ENCODE results near the gene CLNK.

Gene CLNK

DNA sequence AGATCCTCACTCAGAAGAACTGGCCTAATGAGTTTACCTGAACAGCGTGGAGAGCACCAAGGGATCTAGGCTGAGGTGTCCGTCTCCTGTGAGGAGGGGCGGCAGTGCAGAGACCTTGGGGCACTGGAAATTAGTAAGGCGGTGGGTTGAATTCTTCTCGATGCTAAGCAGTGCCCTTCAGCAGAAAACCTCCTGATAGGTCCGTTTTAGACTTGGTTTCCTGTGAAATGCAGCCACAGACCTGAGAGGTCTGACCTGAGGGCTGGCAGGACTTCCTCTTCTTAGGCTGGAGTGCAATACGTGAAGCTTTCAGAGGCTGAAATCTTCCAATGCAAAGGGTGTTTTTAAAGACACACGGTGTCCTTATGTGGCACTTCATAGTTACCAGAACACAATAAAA is at the start of gene CLNK:
Gene CLNK, minus strand, starts transcription at position 138 of the 400 bp plus-strand sequence. CDS start 16,899 bp downstream, outside the sequence.
- FAIRE-seq: no peak

GRCh38 chr4:10733481-10734062 is 49.0 kb upstream of the CLNK start:
- FAIRE-seq: no peak

DNA sequence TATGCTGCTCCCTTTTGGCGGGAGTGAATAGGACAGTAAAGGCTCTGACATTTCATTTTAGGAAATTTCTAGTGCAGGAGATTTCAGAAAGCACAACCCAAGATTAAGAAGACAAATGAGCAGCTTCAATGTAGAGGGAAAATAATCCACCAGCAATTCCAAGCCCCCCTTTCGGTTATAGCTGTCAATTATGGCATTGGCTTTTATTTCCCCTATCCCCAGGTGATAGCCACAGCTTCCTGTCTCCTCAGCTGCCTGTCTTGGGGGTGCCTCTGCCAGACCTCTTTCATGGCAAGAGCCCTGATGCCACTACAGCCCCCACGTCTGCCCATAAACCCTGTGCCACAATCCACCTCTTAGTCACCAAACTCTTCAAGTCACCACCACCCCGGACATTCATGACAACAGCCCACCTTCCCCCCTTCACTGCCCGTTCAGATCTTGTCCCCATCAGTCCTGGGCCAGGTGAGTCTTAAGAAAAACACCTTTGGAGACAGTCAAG is 48.4 kb upstream of the CLNK start:
- FAIRE-seq: no peak

GRCh38 chr4:10732235-10732913 is 47.8 kb upstream of the CLNK start:
- no peak for FAIRE-seq

- no peak for FAIRE-seq
Measured at GRCh38 chr4:10731690-10732089, 47.1 kb upstream of the CLNK start.

DNA sequence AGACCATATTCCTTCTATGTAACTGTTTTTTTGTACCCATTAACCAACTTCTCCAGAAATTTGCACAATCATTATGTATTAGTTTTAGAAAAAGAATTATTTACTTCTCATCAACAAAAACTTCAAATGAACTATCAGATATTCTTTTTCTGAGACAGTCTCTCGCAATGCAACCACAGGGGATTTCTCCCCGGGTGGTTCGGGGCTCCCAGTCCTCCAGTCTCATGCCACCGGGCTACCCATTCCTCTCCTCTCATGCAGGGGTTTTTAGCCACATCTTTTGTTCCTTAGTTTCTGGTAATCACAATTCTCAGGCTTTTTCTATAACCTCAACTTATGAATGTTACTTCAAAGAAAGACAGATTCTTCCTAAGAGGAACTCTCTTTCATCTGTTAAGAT is 46.6 kb upstream of the CLNK start:
- no peak for FAIRE-seq

GRCh38 chr4:10730590-10730989 is 46.0 kb upstream of the CLNK start:
- no peak for FAIRE-seq

DNA sequence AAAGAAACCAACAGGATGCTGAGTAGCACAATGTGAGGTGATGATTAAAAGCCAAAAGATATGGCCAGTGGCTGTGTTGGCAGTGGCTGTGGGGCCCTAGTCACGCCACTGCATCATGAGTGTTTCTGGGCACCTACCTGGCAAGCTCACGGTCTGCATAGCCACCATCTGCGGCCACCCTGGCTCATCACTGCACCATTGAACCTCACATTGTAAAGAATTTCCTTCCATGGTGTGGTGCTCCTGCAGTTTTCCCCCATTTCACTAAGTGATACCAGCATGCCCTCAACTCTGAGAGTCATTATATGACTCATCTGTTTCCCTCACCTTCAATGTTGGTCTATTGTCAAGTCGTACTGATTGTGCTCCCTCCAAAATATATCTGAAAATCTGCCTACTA is 45.5 kb upstream of the CLNK start:
- no peak for FAIRE-seq

DNA sequence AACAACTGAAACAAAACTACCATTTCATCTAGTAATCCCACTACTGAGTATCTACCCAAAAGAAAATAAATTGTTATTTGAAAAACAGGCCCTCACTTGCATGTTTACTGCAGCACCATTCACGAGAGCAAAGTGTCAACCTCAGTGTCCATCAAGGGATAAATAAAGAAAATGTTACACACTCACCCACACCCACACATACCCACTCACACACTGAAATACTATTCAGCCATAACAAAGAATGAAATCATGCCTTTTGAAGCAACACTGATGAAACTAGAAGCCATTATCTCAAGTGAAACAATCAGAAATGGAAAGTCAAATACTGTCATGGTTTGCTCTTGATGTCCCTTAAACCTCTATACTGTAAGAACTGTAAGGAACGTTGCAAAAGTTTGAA is 44.8 kb upstream of the CLNK start:
- FAIRE-seq: no peak

DNA sequence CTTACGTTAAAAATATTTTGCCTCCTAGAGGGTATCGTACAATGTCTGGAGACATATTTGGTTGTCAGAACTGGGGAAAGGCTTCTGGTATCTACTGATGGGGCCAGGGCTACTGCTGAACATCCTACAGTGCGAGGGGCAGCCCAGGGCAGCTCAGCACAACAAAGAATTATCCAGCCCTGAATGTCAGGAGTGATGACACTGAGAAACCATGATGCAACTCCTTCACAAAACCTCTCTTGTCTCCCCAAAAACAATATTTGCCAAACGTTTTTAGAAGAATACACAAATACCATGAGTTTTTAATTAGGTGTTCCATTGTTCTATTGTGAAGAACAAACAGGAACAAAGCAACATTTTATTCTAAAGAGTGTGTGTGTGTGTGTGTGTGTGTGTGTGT is 43.4 kb upstream of the CLNK start:
- FAIRE-seq: no peak

- no peak for FAIRE-seq
Measured at GRCh38 chr4:10727140-10727880, 42.7 kb upstream of the CLNK start.

GRCh38 chr4:10722957-10723356 is 38.4 kb upstream of the CLNK start:
- FAIRE-seq: no peak

GRCh38 chr4:10721616-10722015 is 37.0 kb upstream of the CLNK start:
- no peak for FAIRE-seq

GRCh38 chr4:10716163-10716562 is 31.6 kb upstream of the CLNK start:
- FAIRE-seq: no peak

DNA sequence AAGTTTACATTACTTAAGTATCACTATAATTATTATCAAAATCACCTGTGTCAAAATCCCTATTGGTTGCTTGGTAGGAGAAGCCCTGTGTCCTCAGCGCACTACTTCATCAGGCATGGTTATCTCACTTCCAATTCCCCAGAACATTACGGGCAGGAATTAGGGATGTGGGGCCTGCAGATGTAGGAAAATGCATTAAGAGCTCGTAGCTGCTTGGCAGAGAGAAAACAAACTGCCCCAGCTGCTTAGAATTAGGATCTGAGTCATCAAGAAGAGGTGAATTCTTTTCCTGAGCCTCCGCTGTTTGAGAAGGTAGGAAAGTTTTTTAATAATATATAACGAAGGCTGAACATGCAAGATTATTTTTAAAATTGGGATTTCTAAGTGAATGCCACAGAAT is 31.1 kb upstream of the CLNK start:
- no peak for FAIRE-seq

- no peak for FAIRE-seq
Measured at GRCh38 chr4:10715135-10715534, 30.6 kb upstream of the CLNK start.

- no peak for FAIRE-seq
Measured at GRCh38 chr4:10713591-10713990, 29.0 kb upstream of the CLNK start.

DNA sequence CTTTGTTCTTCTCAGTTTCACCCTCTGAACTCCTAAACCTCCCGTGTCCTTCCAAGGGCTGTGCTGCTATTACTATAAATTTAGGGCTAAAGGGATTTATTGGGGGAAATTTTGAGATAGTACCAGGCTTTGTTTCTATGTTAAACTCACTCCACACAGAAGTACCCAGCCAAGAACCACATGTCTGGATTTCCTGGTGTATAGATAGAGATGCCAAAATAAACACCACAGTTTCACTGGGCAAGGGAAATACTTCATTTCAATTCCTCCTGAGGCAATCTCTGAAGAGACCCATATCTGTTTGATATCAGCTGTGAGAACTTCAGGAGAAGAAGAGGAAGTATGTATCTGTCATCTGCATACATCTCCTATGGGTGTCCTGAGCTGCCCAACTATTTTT is 21.7 kb upstream of the CLNK start:
- FAIRE-seq: no peak

DNA sequence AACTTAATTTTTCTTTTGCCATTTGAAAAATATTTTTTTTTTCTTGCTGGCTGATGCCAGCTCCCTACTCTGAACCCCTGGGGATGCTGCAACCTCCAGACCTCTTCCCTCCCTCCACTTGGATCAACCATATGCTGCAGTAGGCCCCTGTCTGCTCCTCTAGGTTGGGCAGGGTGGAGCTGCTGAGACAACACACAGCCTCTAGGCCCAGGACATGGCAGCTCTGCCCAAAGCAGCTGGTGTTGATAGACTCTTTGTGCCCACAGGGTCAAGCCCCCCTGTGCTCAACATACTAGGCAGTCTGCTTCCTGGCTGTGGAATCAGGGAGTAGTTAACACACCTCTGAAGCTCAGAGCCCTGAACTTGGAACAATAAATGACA is 19.9 kb upstream of the CLNK start:
- FAIRE-seq: no peak

- no peak for FAIRE-seq
Measured at GRCh38 chr4:10703766-10704429, 19.3 kb upstream of the CLNK start.

- no peak for FAIRE-seq
Measured at GRCh38 chr4:10703156-10703555, 18.6 kb upstream of the CLNK start.

DNA sequence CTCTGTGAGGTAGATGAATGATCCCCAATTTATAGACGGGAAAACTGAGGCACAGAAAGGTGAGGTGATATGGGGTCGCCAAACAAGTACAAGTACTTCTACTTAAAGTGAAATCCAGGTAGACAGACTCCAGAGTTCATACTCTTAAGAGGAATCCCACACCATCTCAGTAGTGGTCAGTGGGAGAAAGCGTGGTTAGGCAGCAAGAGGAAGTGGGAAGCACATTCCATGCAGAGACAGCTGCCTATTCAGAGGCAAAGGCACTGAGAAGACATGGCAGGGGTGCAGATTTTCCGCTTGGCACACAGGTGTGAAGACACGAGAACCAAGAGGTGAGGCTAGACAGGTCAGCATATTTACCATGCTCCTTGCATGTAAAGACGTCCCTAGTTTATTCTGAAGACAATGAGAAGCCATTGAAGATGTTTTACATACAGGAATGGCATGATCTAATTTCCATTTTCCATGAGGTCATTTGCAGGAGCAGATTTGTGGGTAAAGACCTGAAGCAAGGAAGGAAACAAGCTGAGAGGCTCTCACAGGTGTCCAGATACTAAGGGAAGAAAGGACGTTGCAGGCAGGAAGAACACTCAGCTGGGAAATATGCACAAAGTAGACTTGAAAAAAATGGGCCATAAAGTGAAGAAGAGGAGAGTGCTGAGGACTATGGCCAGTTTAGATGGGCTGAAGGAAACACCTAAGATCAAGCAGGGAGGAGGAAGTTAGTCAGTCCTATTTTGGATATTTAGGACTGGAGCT is 17.3 kb upstream of the CLNK start:
- no peak for FAIRE-seq

DNA sequence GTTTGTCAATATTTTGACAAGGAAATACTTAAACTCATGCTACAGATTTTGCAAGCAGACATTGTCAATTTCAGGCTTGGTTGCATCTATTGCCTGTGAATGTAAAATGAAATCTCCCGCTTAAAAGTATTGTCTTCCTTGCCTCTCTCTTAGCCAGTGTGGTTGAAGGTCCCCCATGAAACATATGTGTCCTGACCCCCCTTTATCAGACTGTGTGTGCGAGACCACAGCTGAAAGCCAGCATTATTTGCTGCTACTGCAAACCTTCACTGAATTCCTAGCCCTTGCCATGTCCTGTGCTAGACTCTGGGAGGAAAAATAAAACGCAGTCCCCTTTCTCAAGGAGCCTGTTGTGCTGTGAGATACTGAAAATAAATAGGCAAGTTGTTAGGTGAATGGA is 16.6 kb upstream of the CLNK start:
- FAIRE-seq: no peak

Measured in endometrium (tissue), 2 donors.